ENCODE measurements around the gene ALG14.

DNA sequence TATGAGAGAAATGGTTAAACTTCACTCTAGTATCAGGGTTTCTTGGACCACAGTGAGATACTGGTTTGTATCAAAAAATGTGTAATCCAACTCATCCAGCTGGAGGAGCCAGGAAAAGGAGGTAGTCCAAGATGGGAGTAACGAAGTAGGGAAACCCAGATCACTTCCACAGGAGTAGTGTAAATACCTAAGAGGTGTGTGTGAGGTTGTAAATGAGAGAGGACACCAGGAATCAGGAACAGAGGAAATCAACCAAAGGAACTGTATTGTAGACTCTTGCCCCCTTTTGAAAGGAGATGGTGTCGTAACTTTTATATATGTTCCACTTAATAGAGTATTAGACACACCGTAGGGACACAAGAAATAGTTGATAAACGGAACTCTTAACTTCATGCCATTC lies 24.7 kb upstream of the ALG14 start:
- TF ChIP-seq POLR2A (IDR thresholded peaks at IDR 0.05; ENCODE audit: low read depth, low read length) = no peak
- no peak for TF ChIP-seq POLR2AphosphoS5 (IDR thresholded peaks at IDR 0.05; ENCODE audit: low read depth, low read length)
